ENCODE results near the gene COL1A1.

The COL1A1 gene

DNA sequence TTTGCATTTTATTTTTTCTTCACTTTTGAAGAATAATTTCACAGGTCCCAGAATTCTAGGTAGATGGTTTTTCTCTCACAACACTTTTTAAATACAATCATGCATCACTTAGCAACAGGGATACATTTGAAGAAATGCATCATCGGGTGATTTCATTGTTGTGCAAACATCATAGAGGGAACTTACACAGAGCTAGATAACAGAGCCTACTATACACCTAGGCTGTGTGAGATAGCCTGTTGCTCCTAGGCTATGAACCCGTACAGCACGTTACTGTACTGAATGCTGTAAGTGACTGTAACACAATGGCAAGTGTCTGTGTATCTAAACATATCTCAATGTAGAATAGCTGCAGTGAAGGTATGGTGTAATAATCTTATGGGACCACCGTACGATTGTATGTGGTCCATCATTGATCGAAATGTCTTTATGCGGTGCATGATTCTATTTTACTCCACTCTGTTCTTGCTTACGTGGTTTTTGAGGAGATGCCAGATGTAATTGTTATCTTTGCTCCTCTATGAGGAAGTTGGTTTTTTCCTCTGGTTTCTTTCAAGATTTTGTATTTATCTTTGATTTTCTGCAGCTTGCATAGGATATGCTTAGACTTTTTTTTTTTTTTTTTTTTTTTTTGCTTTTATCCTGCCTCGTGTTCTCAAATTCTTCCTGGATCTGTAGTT, 37.3 kb upstream of the COL1A1 start:
- no peaks in the 10 kb centered on the region for H3K79me2 ChIP-seq (ENCODE audit: insufficient read depth, low read length)
- H3K4me2 ChIP-seq (ENCODE audit: insufficient read depth, low read length), result no peak overlapping the region
- no peak for TF ChIP-seq EZH2 (IDR thresholded peaks at IDR 0.05; ENCODE audit: borderline replicate concordance, low read depth, low read length, severe bottlenecking)
- TF ChIP-seq, protein P1, sequence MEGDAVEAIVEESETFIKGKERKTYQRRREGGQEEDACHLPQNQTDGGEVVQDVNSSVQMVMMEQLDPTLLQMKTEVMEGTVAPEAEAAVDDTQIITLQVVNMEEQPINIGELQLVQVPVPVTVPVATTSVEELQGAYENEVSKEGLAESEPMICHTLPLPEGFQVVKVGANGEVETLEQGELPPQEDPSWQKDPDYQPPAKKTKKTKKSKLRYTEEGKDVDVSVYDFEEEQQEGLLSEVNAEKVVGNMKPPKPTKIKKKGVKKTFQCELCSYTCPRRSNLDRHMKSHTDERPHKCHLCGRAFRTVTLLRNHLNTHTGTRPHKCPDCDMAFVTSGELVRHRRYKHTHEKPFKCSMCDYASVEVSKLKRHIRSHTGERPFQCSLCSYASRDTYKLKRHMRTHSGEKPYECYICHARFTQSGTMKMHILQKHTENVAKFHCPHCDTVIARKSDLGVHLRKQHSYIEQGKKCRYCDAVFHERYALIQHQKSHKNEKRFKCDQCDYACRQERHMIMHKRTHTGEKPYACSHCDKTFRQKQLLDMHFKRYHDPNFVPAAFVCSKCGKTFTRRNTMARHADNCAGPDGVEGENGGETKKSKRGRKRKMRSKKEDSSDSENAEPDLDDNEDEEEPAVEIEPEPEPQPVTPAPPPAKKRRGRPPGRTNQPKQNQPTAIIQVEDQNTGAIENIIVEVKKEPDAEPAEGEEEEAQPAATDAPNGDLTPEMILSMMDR (IDR thresholded peaks at IDR 0.05; ENCODE audit: borderline replicate concordance, extremely low read depth, low read length, poor library complexity, severe bottlenecking), result no peak
- H3K36me3 ChIP-seq (ENCODE audit: insufficient read depth, low read length), result no peaks in the 10 kb centered on the region
- no peaks in the 10 kb centered on the region for H3K27me3 ChIP-seq (ENCODE audit: insufficient read depth, low read length, poor library complexity)
- no peaks in the 10 kb centered on the region for H3K9me3 ChIP-seq (ENCODE audit: insufficient read depth, low read length, severe bottlenecking)
- no peak overlapping the region for H3K27ac ChIP-seq (ENCODE audit: low read length)
- H3K4me3 ChIP-seq (ENCODE audit: low read depth in 1 of 2, low read length in 2 of 2), result no peak overlapping the region
- no peak overlapping the region for H3K9ac ChIP-seq (ENCODE audit: low read depth, low read length)
- no peak for DNase-seq
- no peaks in the 10 kb centered on the region for H3K4me1 ChIP-seq (ENCODE audit: insufficient read depth, low read length)
- no peak for ATAC-seq (ENCODE audit: insufficient read depth, low read depth)
- no peak overlapping the region for H2AFZ ChIP-seq (ENCODE audit: low read depth, low read length)
- no peaks in the 10 kb centered on the region for H4K20me1 ChIP-seq (ENCODE audit: insufficient read depth, low read length)

DNA sequence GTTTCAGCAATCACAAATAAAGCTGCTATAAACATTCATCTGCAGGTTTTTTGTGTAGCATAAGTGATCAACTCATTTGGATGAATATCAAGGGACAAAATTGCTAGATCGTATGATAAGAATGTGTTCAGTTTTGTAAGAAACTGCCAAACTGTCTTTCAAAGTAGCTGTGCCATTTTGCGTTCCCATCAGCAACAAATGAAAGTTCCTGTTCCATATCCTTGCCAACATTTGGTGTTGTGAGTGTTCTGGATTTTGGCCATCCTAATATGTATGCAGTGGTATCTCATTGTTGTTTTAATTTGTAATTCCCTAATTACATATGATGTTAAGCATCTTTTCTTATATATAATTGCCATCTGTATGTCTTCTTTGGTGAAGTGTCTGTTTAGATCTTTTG, 36.5 kb upstream of the COL1A1 start:
- Histone ChIP-seq H4K20me1 (ENCODE audit: insufficient read depth, low read length) (no peaks in the 10 kb centered on the region), H2AFZ (ENCODE audit: low read depth, low read length) (no peak overlapping the region)
- ATAC-seq (ENCODE audit: insufficient read depth, low read depth), result no peak

DNA sequence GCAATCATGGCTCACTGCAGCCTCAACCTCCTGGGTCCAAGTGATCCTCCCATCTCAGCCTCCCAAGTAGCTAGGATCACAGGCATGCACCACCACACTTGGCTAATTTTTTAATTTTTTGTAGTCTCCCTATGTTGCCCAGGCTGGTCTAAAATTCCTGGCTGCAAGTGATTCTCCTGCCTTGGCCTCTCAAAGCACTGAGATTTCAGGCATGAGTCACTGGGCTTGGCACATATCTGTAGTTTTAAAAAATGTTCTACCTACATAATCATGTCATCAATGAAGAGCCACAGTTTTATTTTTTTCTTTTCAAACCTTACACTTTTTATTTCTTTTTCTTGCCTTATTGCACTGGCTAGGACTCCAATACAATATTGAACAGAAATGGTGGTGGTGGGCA, 33.1 kb upstream of the COL1A1 start:
- Histone ChIP-seq H3K9me3 (ENCODE audit: insufficient read depth, low read length, severe bottlenecking) (no peaks in the 10 kb centered on the region), H3K36me3 (ENCODE audit: insufficient read depth, low read length) (no peaks in the 10 kb centered on the region), H3K79me2 (ENCODE audit: insufficient read depth, low read length) (no peaks in the 10 kb centered on the region), H4K20me1 (ENCODE audit: insufficient read depth, low read length) (no peaks in the 10 kb centered on the region), H3K27ac (ENCODE audit: low read length) (no peak overlapping the region), H3K4me2 (ENCODE audit: insufficient read depth, low read length) (no peak overlapping the region), H3K4me3 (ENCODE audit: low read depth in 1 of 2, low read length in 2 of 2) (no peak overlapping the region), H3K27me3 (ENCODE audit: insufficient read depth, low read length, poor library complexity) (peaks cover 3% of the 10 kb centered on the region), H3K9ac (ENCODE audit: low read depth, low read length) (no peak overlapping the region), H3K4me1 (ENCODE audit: insufficient read depth, low read length) (no peaks in the 10 kb centered on the region), H2AFZ (ENCODE audit: low read depth, low read length) (no peak overlapping the region)
- no peak for DNase-seq
- no peak for ATAC-seq (ENCODE audit: insufficient read depth, low read depth)
- no peak for TF ChIP-seq EZH2 (IDR thresholded peaks at IDR 0.05; ENCODE audit: borderline replicate concordance, low read depth, low read length, severe bottlenecking)
- TF ChIP-seq, protein P1 (IDR thresholded peaks at IDR 0.05; ENCODE audit: borderline replicate concordance, extremely low read depth, low read length, poor library complexity, severe bottlenecking), result no peak

More for the DNA sequence above, 36.5 kb upstream of the COL1A1 start:
- Histone ChIP-seq H3K9ac (ENCODE audit: low read depth, low read length) (no peak overlapping the region), H3K27ac (ENCODE audit: low read length) (no peak overlapping the region), H3K27me3 (ENCODE audit: insufficient read depth, low read length, poor library complexity) (no peaks in the 10 kb centered on the region), H3K9me3 (ENCODE audit: insufficient read depth, low read length, severe bottlenecking) (no peaks in the 10 kb centered on the region), H3K79me2 (ENCODE audit: insufficient read depth, low read length) (no peaks in the 10 kb centered on the region), H3K4me2 (ENCODE audit: insufficient read depth, low read length) (no peak overlapping the region), H3K36me3 (ENCODE audit: insufficient read depth, low read length) (no peaks in the 10 kb centered on the region), H3K4me1 (ENCODE audit: insufficient read depth, low read length) (no peaks in the 10 kb centered on the region), H3K4me3 (ENCODE audit: low read depth in 1 of 2, low read length in 2 of 2) (no peak overlapping the region)
- TF ChIP-seq EZH2 (IDR thresholded peaks at IDR 0.05; ENCODE audit: borderline replicate concordance, low read depth, low read length, severe bottlenecking), result no peak
- TF ChIP-seq, protein P1 (IDR thresholded peaks at IDR 0.05; ENCODE audit: borderline replicate concordance, extremely low read depth, low read length, poor library complexity, severe bottlenecking), result no peak
- no peak for DNase-seq

All from DND-41 (cell line).